PC-3 (cell line): ENCODE results near the gene WHAMM.

Experiments used
- EZH2 ChIP-seq: fragments of 300-600 bp; sonication (generic); IDR thresholded peaks from one replicate; pipeline ENCODE4 v1.6.1; 2017; ENCODE audit warnings: antibody characterized with exemption, mild to moderate bottlenecking, low read length; ENCODE audit not compliant: unreplicated experiment
- EZH2phosphoT487 ChIP-seq: fragments of 300-600 bp; sonication (generic); IDR thresholded peaks from 2 replicates; pipeline ENCODE4 v1.6.1; 2018; ENCODE audit warnings: mild to moderate bottlenecking, antibody characterized with exemption, low read length, borderline replicate concordance
- TF ChIP-seq, protein P1 (sequence below): fragments of 300-600 bp; sonication (generic); conservative IDR thresholded peaks from 2 replicates; pipeline ENCODE4 v1.5.1; 2017; ENCODE audit warnings: antibody characterized with exemption, low read depth, mild to moderate bottlenecking, low read length

DNA sequence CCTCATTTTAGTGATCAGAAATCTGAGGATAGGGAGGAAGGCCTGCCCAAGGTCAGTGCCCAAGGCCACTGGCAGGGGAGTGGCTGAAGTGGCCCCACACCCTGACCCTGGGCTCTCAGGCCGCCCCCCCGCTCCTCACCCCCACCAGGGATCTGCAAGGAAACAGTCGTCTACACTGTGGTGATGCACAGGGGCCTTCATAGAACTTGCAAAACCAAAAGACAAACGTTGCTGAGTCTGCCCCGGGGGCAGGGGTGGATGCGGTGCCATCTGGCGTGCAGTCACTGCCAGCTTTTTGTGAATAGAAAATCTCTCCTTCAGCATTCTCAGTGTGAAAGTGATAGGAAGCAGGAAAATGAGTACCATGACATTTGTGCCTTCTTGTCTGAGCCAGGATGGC lies 41.3 kb downstream of the WHAMM start:
- TF ChIP-seq, protein P1, sequence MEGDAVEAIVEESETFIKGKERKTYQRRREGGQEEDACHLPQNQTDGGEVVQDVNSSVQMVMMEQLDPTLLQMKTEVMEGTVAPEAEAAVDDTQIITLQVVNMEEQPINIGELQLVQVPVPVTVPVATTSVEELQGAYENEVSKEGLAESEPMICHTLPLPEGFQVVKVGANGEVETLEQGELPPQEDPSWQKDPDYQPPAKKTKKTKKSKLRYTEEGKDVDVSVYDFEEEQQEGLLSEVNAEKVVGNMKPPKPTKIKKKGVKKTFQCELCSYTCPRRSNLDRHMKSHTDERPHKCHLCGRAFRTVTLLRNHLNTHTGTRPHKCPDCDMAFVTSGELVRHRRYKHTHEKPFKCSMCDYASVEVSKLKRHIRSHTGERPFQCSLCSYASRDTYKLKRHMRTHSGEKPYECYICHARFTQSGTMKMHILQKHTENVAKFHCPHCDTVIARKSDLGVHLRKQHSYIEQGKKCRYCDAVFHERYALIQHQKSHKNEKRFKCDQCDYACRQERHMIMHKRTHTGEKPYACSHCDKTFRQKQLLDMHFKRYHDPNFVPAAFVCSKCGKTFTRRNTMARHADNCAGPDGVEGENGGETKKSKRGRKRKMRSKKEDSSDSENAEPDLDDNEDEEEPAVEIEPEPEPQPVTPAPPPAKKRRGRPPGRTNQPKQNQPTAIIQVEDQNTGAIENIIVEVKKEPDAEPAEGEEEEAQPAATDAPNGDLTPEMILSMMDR = no peak
- TF ChIP-seq EZH2 (no peak), EZH2phosphoT487 (no peak)
